K562 (cell line): ENCODE measurements around the gene ZC3H12C.

Source experiments
- BHLHE40 ChIP-seq: IDR thresholded peaks from 2 replicates; pipeline ENCODE4 v1.6.1; 2011; ENCODE audit warnings: low read length, improper control_type of control experiment
- CTCF ChIP-seq, 3 experiments: IDR thresholded peaks in 2 of 3; conservative IDR thresholded peaks in 1 of 3; 2 replicates each; pipeline ENCODE4 v1.5.1; 2011 to 2012; ENCODE audit warnings: low read length in 3 of 3, mild to moderate bottlenecking in 3 of 3, control low read depth in 2 of 3, improper control_type of control experiment in 1 of 3, inconsistent platforms in 1 of 3, low read depth in 1 of 3, mixed read lengths in 1 of 3, moderate library complexity in 1 of 3; ENCODE audit not compliant: insufficient read depth in 2 of 3
- DIDO1 ChIP-seq: fragments of 450-650 bp; IDR thresholded peaks from 2 replicates; pipeline ENCODE4 v1.6.1; 2016; ENCODE audit warnings: low read depth, missing biosample characterization, missing genetic modification characterization
- DPF2 ChIP-seq: fragments of 450-650 bp; IDR thresholded peaks from 2 replicates; pipeline ENCODE4 v1.6.1; 2016
- MAX ChIP-seq: sonication (generic); formaldehyde crosslinking; IDR thresholded peaks from 2 replicates; pipeline ENCODE4 v1.9.0; 2022; ENCODE audit warnings: mild to moderate bottlenecking, missing genetic modification reagents
- MTA1 ChIP-seq: fragments of 450-650 bp; IDR thresholded peaks from 2 replicates; pipeline ENCODE4 v1.6.1; 2017; ENCODE audit warnings: borderline replicate concordance
- ZC3H11A ChIP-seq: IDR thresholded peaks from 2 replicates; pipeline ENCODE4 v1.6.1; 2012; ENCODE audit warnings: low read depth, low read length, improper control_type of control experiment
- ZNF324 ChIP-seq: fragments of 250-450 bp; sonication (Bioruptor Pico); IDR thresholded peaks from 2 replicates; pipeline ENCODE4 v1.4.0; 2020; ENCODE audit warnings: mild to moderate bottlenecking

DNA sequence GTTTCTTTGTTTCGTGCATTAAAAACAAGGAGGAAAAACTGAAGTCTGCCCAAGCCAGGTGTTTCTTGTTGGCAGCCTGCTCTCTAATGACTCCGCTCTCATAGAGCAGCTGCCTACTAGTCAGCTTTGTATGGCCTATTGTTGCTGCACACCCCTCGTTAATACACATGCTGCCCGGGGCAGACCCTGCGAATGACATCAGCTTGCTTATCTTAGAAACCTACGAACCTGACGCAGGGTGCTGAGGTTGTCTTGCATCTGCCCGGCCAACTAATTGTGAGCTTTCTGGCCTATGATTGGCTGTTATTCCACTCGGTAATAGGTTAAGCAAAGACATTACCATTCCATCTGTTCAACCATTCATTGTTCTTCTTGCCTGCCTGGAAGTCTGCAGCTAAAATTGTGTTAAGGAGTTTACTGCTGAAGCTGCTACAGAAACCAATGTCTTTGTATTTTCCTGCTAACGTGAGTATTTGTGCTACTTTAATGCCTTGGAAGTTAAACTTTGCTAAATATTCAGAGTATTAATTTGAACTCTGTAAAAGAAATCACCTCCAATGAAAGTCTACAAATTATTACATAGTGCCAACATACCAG, 37.5 kb downstream of the ZC3H12C start:
- TF ChIP-seq DIDO1 (tag) (no peak), DPF2 (no peak), MTA1 (no peak), MAX (no peak), CTCF (IDR thresholded peaks at IDR 0.05 in 2 of 3, conservative IDR thresholded peaks at IDR 0.05 in 1 of 3; ENCODE audit: insufficient read depth in 2 of 3, low read depth in 1 of 3, low read length in 3 of 3) (no peak), ZC3H11A (no peak), BHLHE40 (no peak), ZNF324 (CRISPR knock-in tag) (no peak)
